ENCODE results near the gene ATP7A.
"Not testable (repeated sequence)": the region's sequence is repeated elsewhere in the genome, so short reads cannot be mapped to it uniquely, and the experiment has no call there.

ATP7A gene

DNA sequence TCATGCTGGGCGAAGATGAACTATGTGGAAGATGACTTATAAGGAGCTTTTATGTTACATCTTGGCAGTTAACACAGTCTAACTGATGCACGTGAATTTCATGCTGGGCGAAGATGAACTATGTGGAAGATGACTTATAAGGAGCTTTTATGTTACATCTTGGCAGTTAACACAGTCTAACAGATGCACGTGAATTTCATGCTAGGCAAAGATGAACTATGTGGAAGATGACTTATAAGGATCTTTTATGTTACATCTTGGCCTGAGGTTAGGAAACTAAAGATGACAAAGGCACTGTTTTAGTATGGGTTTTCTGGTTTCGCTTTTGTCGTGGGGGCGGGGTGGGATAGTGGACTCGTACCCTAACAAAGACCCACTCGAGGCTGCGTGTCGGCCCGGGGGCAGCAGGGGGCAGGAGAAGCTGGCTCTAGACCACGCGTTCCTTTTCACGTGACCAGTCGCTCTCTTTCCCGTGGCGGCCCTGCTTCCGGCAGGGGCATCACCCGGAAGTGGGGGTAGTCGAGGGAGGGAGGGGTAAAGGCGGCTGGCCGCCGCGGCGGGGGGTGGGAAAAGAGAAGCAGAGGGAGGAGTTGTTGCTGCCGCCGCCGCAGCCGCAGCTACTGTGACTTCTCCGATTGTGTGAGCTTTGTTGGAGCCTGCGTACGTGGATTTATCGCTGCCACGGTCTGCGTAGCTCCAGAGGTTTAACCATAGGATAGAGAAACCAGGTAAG lies at the start of gene ATP7A:
ATP7A (plus strand) TSS at position 586 of the 733 bp plus-strand sequence. CDS start 60,949 bp downstream, outside the sequence.
- FAIRE-seq (peak; percentile 23), DNase-seq (ENCODE audit: low spot score) (peak; percentile 88)

DNA sequence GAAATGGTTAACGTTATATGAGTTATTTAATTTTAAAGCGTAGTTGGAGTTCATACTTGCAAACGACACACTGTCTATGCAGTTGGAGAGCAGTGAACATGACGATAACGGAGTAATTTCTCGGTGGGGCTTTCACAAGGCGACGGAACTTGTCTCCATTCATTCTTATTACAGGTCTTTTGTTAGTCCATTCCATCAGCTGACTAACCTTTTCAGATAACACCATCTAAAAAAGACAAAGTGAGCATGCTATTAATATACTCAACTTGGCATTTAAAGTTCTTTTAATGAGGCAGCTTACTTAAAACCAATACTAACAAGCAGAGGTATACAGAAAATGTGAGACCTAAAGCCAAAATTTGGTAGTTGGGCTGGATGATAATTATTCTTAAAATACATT lies 35.1 kb upstream of the ATP7A start:
- no peak for DNase-seq (ENCODE audit: low spot score)
- no peak for FAIRE-seq

DNA sequence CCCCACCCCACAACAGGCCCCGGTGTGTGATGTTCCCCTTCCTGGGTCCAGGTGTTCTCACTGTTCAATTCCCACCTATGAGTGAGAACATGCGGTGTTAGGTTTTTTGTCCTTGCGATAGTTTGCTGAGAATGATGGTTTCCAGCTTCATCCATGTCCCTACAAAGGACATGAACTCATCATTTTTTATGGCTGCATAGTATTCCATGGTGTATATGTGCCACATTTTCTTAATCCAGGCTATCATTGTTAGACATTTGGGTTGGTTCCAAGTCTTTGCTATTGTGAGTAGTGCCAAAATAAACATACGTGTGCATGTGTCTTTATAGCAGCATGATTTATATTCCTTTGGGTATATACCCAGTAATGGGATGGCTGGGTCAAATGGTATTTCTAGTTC lies 29.1 kb upstream of the ATP7A start:
- DNase-seq (ENCODE audit: low spot score); FAIRE-seq: not testable (repeated sequence)

DNA sequence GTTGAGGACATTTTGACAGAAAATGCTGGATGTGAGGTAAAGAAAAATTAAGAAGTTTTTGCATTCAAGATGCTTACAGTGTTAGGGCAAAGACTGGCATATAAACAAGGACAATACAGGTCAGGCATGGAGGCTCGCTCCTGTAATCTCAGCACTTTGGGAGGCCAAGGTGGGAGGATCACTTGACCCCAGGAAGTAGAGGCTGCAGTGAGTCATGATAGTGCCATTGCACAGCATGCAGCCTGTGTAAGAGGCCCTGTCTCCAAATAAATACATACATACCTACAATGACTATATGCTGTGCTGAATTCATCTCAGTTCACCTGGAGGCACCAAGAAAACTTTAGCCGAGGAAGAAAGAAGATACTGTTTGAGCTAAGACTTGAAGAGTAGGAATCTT lies 17.6 kb upstream of the ATP7A start:
- FAIRE-seq (no peak), DNase-seq (ENCODE audit: low spot score) (no peak)

DNA sequence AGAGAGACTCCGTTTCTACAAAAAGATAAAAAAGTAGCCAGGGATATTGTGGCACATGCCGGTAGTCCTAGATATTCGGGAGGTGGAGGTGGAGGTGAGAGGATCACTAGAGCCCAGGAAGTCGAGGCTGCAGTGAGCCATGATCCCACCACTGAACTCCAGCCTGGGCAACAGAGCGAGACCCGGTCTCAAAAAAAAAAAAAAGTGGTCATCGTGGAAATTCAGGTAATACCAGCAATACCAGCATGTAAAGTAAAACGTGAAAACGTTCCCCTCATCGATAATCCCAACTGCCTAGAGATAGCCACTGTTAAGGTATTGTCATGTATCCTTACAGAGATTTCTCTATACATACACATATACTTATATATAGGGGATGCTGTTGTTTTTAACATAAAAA lies 16.8 kb upstream of the ATP7A start:
- DNase-seq (ENCODE audit: low spot score) (no peak), FAIRE-seq (no peak)

DNA sequence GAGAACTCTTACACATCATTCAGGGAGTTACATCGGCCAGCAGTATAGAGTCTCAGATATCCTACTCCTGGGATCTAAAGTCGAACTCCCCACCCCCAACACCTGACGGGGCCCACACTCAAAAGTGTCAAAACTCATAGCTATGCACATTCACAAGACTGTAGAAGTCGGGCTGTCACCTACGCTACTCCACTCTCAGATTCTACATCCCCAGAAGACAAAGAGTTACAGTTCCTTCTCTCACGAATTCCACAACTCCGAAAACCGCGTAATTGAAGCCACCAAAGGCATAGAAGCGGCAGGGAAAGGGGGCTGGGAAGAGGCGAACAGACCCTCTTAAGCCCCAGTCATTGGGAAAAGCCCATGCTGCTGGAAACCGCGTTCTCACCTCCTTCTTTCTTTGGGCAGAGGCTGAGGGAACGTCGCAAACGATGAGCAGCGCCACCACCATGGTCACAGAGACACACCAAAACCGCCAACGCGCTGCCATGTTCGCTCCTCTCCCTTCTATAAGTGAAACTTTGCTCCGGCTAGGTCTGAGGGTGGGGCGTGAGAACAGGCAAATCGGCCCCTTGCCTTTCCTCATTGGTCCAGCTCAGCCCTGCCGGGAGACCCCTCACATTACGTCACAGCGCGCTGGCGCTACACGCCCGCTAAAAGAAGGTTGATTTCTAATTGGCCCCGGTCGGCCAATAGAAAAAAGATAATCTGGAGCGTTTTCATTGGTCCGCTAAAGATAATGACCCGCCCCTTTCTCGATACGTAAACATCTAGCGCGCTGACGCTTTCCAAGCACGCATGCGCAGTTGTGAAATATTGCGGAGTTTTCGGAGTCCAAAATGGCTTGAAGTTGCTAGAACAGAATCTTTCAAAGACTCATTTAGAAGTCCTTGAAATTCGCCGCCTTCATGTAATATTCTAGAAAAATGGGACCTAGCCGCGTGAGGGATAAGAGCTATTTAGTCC lies 15.3 kb upstream of the ATP7A start, which contains the start of gene MAGT1:
MAGT1 (minus strand) TSS at position 515 of the 966 bp plus-strand sequence; CDS start at position 490, 25 bp downstream.
- DNase-seq (ENCODE audit: low spot score): peak; percentile 87
- no peak for FAIRE-seq

DNA sequence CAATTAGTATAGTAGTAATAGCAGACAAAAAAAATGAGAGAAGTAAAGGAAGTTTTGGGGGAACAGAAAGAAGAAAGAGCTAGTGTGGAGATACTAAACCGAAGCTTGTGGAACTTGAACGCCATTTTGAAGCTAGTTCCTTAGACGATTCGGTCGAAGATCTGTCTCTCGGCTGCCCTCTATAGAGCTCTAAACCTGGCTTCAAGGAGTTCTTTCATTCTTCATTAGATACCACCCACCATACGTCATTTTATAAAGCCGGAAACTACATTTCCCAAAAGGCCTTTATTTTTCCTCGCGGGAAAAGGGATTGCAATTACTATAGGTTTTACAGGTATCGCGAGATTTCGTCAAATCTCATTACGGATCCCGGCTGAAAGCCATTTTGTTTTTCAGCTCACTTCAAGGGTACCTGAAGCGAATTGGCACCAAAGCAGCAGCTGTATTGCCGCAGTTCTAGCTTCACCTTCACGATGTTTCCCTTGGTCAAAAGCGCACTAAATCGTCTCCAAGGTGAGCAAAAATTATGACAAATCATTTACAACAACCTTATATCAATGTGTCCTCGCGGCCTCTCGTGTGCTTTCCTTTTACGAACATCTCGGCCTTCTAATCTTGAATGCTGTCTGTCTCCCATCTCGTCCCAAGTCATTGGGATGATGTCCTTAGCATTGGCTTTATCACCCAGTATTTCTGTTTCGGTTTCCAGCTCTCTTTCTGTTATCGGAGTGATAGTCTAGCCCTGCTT lies 11.2 kb upstream of the ATP7A start, which contains the start of gene COX7B:
COX7B (plus strand) TSS at position 388 of the 748 bp plus-strand sequence; CDS start at position 474, 86 bp downstream.
- FAIRE-seq: no peak

DNA sequence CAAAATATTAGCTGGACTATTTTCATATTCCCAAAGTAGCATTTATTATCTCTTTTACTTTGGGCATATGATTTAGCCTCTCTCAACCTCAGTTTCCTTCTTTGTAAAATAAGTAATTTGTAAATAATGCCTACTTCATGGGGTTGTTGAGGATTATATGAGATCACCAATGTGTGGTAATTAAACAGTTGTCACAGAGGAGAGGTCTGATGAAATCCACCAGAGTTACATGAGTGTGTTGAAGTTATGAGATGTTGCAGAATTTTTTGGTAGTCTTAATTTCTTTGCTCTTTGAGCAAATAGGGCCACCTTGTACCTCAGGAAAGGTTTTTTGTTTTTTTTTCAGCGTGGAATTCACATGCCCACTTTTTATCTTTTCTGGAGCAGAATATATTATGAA lies 9.8 kb upstream of the ATP7A start:
- DNase-seq (ENCODE audit: low spot score) (no peak), FAIRE-seq (no peak)

More for the DNA sequence above, 11.2 kb upstream of the ATP7A start, which contains the start of gene COX7B:
- peak; percentile 62 for DNase-seq (ENCODE audit: low spot score)

DNA sequence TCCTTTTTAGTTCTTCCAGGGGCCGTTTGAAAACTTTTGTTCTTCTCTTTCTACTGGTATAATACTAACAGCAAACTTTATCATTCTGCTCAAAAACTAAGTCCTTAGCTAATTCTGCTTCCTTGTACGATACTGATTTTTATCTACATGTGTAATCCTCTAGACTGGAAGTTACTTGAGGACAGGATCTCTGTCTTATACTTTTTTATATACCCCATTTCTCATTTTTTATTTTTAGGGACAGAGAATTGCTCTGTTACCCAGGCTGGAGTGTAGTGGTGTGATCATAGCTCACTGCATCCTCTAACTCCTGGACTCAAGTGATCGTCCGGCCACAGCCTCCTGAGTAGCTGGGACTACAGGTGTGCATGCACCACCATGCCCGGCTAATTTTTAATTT lies 9.0 kb upstream of the ATP7A start:
- DNase-seq (ENCODE audit: low spot score) (no peak), FAIRE-seq (no peak)

DNA sequence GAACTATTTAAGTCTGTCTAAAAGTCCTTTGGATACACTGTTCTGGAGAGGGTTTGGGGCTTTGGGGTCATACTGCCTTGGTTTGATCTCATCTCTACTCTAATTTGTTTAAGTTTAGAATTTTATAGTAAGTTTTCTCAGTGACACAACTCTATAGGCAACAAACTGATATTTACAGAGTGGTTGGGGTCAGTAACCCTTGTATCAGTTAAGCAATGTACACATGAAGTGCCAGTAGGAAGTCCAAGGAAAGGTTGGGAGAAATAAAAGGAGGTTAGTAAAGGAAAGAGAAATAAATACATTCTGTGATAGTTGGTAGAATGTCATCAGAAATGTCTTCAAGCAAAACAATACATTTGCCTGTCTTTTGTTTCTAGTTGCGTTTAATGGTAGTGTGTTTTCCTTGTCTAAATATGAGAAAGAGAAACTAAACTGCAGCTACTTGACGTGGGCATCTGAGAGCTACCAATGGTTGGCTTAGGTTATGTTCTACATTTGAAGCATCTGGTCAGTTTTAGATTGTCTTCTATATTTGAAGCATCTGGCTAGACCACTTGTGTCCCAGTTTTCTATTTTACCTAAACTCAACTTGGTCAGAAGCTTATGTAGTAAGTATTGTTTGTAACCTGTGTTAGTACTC lies 6.9 kb downstream of the ATP7A start:
- no peak for DNase-seq (ENCODE audit: low spot score)
- no peak for FAIRE-seq

DNA sequence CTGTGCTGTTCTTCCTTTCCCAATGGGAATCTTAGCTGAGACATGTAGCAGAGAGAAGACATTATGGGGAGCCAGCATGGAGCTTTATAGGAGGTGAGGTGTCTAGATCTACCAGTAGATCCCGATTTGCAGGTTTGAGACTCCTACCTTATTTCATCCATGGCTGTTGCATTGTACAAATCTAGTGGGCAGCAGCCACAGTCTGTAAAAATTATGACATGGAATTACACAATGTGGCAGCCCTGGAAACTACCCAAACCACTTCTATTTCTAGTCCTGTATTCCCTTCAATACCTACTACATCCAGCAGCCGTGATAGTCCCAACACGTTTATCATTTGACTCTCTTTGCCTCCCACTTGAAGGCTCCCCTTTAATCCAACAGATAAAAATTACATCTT lies 8.1 kb downstream of the ATP7A start:
- DNase-seq (ENCODE audit: low spot score): no peak
- no peak for FAIRE-seq

DNA sequence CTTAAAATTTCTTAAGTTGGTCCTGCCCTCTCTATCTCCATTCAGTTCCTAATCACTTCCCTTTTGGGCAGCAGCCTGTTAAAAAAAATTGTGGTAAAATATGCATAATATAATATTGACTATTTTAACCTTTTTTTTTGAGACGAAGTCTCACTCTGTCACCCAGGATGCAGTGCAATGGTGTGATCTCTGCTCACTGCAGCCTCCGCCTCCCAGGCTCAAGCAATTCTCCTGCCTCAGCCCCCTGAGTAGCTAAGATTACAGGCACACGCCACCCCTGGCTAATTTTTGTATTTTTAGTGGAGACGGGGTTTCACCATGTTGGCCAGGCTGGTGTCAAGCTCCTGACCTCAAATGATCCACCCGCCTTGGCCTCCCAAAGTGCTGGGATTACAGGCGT lies 8.9 kb downstream of the ATP7A start:
- not testable (repeated sequence) for DNase-seq (ENCODE audit: low spot score); FAIRE-seq

DNA sequence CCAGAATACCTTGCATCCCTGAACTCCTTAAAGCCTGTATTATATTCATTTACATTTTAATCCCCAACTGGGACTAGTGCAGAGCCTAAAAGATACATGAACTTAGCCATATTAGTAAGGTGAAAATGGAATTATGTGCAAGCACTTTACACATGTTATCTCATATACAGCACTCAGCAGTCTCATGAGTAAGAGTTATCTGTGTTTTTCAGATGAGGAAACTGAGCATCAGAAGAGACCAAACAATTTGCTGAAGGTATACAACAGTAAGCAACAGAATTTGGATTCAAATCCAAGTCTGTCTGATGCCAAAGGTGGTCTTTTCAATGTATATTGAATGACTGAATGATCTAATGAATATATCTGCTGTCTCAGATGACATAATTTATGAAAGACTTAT lies 12.3 kb downstream of the ATP7A start:
- DNase-seq (ENCODE audit: low spot score) (no peak), FAIRE-seq (no peak)

DNA sequence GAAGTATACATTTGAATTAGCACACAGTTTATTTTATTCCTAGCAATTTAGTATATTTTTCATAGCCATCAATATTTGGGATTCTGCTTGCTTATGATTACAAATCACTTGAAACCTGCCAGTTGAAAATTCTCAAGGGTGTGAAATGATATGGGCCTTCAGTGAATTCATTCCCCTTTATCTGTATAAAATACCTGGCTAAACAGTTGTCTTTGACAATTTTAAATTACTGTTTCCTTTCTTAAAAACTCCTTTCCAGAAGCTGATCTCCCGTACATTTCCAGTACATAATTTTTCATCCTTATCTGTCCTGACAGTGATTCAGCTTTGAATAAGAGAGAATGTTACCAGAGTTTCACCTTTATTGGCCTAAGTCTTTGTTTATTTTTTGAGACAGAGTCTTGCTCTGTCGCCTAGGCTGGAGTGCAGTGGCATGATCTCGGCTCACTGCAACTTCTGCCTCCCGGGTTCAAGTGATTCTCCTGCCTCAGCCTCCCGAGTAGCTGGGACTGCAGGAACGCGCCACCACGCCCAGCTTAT lies 13.9 kb downstream of the ATP7A start:
- no peak for DNase-seq (ENCODE audit: low spot score)
- no peak for FAIRE-seq

DNA sequence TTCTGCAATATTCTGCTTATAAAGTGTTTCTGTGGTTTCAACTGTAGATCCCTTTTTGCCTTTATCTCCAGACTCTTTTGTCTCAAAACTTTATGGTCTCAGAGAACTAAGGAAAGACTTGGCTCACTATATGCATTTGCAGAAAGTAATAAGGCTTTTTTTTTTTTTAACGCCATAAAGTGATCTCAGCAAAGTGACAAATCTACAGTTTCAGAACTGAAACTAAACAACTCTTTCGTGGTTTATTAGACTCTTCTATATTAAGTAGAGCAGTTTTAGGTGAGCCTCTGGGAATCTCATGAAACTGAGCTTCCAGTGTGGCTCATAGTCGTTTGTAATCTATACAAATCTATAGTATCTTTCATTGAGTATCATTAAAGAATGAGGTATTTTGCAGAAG lies 15.3 kb downstream of the ATP7A start:
- DNase-seq (ENCODE audit: low spot score) (no peak), FAIRE-seq (no peak)

DNA sequence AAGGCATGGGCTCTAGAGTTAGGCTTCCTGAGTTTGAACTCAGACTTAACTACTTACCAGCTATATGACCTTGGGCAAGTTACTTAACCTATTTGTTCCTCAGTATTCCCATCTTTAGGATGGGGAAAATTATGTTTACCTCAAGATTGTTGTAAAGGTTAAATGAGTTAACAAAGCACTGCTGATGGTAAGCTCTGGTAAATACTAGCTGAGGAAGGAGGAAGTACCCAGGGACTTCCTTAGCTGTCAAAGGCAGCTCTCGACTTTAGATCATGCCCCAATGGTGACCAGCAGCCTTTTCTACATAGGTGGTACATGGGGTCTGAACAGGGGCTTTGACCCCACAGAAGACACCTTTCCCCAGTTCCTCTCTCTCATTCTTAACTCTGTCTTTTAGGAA lies 20.1 kb downstream of the ATP7A start:
- no peak for DNase-seq (ENCODE audit: low spot score)
- FAIRE-seq: no peak

DNA sequence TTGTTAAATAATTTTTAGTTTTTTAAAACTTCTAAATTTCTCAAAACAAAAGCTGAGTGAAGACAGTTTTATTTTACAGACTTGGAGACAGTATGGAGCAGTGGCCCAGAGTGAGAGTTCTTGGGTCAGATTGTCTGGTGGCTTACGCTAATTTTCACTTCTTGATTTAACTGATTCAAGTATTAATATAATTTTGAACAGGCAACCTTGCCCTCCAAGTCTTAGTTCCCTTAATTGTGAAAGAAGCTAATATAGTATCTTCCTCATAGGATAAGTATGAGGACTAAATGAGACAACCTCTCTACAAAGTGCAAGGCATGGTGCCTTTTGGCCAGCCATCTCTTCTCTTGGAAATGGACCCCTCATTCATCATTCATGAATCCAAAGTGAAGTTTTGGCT lies 25.4 kb downstream of the ATP7A start:
- no peak for DNase-seq (ENCODE audit: low spot score)
- FAIRE-seq: no peak

DNA sequence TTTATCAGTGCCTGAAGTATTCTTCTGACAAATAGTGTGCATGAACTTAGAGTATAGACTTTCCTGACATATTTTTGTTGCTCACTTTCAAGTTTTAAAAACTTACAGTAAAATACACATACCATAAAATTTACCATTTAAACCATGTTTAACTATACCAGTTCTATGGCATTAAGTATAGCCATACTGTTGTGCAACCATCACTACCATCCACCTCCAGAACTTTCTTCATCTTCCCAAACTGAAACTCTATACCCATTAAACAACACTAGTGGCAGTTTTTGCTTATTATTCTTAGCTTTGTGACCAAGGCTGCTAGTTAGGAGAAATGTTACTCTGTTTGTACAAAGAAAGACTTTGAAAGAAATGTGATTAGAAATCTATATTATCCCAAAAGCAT lies 25.8 kb downstream of the ATP7A start:
- FAIRE-seq (no peak), DNase-seq (ENCODE audit: low spot score) (no peak)

DNA sequence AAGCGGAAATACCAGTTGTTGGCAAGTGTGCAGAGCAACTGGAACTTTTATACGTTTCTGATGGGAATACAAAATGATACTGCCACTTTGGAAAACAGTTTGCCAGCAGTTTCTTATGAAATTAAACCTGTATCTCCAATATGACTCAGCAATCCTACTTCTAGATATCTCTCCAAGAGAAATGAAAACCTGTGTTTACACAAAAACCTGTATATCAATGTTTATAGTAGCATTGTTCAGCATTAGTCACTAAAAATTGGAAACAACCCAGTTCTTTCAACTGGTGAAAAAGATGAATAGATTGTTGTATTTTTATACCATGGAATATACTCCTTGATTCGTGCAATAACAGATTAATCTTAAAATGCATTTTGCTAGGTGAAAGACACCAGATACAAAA lies 26.8 kb downstream of the ATP7A start:
- FAIRE-seq (no peak), DNase-seq (ENCODE audit: low spot score) (no peak)

DNA sequence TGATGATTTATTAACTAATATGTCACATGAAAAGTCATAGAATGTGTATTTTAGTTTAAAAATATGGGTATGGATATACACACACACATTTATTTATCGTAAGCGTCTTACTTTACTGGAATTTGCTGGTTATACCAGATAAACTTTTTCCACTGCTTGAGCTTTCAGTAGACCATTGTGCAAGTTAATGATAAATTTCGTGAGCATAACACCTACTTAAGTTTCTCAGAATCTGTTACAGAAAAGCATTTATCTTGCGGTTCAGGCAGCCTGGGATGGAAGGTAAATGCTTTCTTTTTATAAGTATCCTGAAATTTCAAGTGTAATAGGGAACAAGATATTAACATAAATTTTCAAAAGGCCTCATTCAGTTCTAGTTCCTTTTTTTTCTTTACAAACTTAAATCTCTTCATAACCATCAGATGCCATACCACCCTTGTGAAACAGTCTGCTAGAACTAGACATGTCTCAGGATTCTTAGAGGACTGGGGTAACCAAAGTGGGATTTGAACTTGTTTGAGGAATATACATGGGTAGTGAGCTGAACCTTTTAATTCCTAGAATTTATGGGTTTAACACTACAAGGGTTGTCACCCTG lies 27.7 kb downstream of the ATP7A start:
- DNase-seq (ENCODE audit: low spot score) (no peak), FAIRE-seq (no peak)
